Neural crest cell (in vitro differentiated cells): ENCODE results near the gene RFX8. TPM values are rescaled to one million over a fixed set of nuclear protein-coding genes. Genes with fewer than 3 reads are reported as not detected.

Experiments used
- DNase-seq: peaks from one replicate; pipeline ENCODE4 v3.0.0; 2021; ENCODE audit warnings: low read depth, mixed read lengths, low spot score
- H3K27ac Mint-ChIP-seq: one replicate; pipeline ENCODE4 v1.8.0; 2021; ENCODE audit warnings: mild to moderate bottlenecking, mixed read lengths; ENCODE audit not compliant: unreplicated experiment
- H3K27me3 Mint-ChIP-seq: 2 replicates; pipeline ENCODE4 v1.8.0; 2021; ENCODE audit warnings: low read depth, mild to moderate bottlenecking, mixed read lengths
- H3K36me3 Mint-ChIP-seq: 2 replicates; pipeline ENCODE4 v1.8.0; 2021; ENCODE audit warnings: low read depth, mild to moderate bottlenecking, mixed read lengths
- H3K4me1 Mint-ChIP-seq: 2 replicates; pipeline ENCODE4 v1.8.0; 2021; ENCODE audit warnings: mixed read lengths
- H3K4me3 Mint-ChIP-seq: one replicate; pipeline ENCODE4 v1.8.0; 2021; ENCODE audit warnings: mild to moderate bottlenecking, mixed read lengths
- H3K9me3 Mint-ChIP-seq: 2 replicates; pipeline ENCODE4 v1.8.0; 2021; ENCODE audit warnings: mixed read lengths
- total RNA-seq: library from RNA; stranded (reverse); gene quantifications from 2 replicates; pipeline ENCODE4 v1.2.1, GENCODE V29; 2021
- TF ChIP-seq, protein P1 (sequence below): fragments of 200-600 bp; sonication (generic); conservative IDR thresholded peaks from 2 replicates; pipeline ENCODE4 v1.5.0; 2021; ENCODE audit warnings: antibody characterized with exemption, mild to moderate bottlenecking

Gene RFX8
- total RNA-seq, 1 donor from 2014 or later = 0.44 TPM

- Mint-ChIP-seq H3K4me3 (no peak overlapping the region), H3K27me3 (peaks cover 11% of the 10 kb centered on the region), H3K27ac (no peak overlapping the region), H3K4me1 (no peaks in the 10 kb centered on the region), H3K36me3 (no peaks in the 10 kb centered on the region), H3K9me3 (peaks cover 5% of the 10 kb centered on the region)
- DNase-seq = no peak
- TF ChIP-seq, protein P1, sequence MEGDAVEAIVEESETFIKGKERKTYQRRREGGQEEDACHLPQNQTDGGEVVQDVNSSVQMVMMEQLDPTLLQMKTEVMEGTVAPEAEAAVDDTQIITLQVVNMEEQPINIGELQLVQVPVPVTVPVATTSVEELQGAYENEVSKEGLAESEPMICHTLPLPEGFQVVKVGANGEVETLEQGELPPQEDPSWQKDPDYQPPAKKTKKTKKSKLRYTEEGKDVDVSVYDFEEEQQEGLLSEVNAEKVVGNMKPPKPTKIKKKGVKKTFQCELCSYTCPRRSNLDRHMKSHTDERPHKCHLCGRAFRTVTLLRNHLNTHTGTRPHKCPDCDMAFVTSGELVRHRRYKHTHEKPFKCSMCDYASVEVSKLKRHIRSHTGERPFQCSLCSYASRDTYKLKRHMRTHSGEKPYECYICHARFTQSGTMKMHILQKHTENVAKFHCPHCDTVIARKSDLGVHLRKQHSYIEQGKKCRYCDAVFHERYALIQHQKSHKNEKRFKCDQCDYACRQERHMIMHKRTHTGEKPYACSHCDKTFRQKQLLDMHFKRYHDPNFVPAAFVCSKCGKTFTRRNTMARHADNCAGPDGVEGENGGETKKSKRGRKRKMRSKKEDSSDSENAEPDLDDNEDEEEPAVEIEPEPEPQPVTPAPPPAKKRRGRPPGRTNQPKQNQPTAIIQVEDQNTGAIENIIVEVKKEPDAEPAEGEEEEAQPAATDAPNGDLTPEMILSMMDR = no peak
Measured at GRCh38 chr2:101362777-101363176, 112.1 kb downstream of the RFX8 start.

GRCh38 chr2:101362316-101362715 lies 112.6 kb downstream of the RFX8 start:
- Mint-ChIP-seq H3K27ac (no peak overlapping the region), H3K4me1 (no peaks in the 10 kb centered on the region), H3K36me3 (no peaks in the 10 kb centered on the region), H3K27me3 (peaks cover 11% of the 10 kb centered on the region), H3K4me3 (no peak overlapping the region), H3K9me3 (peaks cover 5% of the 10 kb centered on the region)
- DNase-seq = no peak
- TF ChIP-seq, protein P1 = no peak

DNA sequence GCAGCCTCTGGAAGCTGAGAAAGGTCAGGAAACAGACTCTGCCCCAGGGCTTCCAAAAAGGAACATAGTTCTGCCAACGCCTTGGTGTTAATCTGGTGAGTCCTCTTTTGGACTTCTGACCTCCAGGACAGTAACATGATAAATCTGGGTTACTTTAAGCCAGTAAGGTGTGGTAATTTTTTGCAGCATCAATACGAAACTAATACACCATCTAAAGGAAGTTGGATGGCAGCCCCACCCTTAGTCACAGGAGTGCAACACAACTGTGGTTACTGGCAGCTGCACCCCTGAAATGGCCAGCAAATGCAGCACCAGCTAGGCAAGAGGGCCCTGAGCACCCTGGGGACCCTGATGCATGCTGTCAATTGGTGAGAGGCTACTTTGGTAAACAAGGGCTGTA lies 113.4 kb downstream of the RFX8 start:
- Mint-ChIP-seq H3K27me3 (peaks cover 11% of the 10 kb centered on the region), H3K4me1 (no peaks in the 10 kb centered on the region), H3K9me3 (peaks cover 5% of the 10 kb centered on the region), H3K4me3 (no peak overlapping the region), H3K36me3 (no peaks in the 10 kb centered on the region), H3K27ac (no peak overlapping the region)
- no peak for DNase-seq
- TF ChIP-seq, protein P1 = no peak

DNA sequence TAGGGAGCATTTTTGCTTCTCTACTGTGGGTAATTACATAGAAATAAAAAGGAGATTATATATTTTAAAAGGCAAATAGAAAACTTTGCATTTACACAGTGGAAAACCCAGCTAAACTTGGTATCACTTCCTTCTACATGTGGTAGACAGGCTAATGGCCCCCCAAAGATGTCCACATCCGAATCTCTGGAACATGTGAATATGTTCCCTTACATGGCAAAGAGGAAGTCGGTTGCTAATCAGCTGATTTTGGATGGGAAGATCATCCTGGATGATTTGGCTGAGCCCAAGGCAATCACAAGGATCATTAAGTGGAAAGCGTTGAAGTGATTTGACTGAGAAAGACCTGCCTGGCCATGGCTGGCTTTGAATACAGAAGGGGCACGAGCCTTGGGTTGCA lies 113.8 kb downstream of the RFX8 start:
- TF ChIP-seq, protein P1 = no peak
- Mint-ChIP-seq H3K9me3 (peaks cover 5% of the 10 kb centered on the region), H3K36me3 (no peaks in the 10 kb centered on the region), H3K27ac (no peak overlapping the region), H3K27me3 (peaks cover 11% of the 10 kb centered on the region), H3K4me3 (no peak overlapping the region), H3K4me1 (no peaks in the 10 kb centered on the region)
- no peak for DNase-seq

- no peak overlapping the region for H3K27ac Mint-ChIP-seq
- TF ChIP-seq, protein P1 = no peak
- peaks cover 11% of the 10 kb centered on the region for H3K27me3 Mint-ChIP-seq
- no peaks in the 10 kb centered on the region for H3K36me3 Mint-ChIP-seq
- H3K9me3 Mint-ChIP-seq = peaks cover 3% of the 10 kb centered on the region
- no peaks in the 10 kb centered on the region for H3K4me1 Mint-ChIP-seq
- DNase-seq = no peak
- no peak overlapping the region for H3K4me3 Mint-ChIP-seq
Measured at GRCh38 chr2:101360232-101360631, 114.7 kb downstream of the RFX8 start.
